GM19025 (cell line): Measurements from ENCODE around the gene CEP350.
"Not testable (repeated sequence)": the region's sequence is repeated elsewhere in the genome, so short reads cannot be mapped to it uniquely, and the experiment has no call there.

Experiments used
- ATAC-seq: cut with Tn5 transposase; IDR thresholded peaks from one replicate; pipeline ENCODE4 v1.9.1; 2021; ENCODE audit warnings: mild to moderate bottlenecking, low read depth, moderate library complexity; ENCODE audit not compliant: unreplicated experiment

Gene CEP350

DNA sequence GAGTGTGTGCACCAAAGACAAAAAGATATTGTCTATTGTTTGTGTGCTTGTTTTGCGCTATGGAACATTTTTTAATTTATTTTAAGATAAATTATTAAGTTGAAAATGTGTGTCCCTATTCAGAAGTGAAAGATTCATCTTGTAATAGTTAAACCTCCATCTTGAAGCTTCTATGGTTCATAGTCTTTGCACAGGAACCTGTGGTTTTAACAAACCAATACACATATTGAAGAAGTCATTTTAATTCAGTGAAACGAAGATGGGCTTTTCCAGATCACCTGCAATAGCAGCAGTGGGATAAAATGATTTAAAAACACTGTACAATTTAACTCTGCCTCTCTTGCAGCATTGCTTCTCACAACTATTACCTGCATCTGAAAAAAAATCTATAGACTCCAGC is 157.5 kb downstream of the CEP350 start:
- no peak for ATAC-seq

DNA sequence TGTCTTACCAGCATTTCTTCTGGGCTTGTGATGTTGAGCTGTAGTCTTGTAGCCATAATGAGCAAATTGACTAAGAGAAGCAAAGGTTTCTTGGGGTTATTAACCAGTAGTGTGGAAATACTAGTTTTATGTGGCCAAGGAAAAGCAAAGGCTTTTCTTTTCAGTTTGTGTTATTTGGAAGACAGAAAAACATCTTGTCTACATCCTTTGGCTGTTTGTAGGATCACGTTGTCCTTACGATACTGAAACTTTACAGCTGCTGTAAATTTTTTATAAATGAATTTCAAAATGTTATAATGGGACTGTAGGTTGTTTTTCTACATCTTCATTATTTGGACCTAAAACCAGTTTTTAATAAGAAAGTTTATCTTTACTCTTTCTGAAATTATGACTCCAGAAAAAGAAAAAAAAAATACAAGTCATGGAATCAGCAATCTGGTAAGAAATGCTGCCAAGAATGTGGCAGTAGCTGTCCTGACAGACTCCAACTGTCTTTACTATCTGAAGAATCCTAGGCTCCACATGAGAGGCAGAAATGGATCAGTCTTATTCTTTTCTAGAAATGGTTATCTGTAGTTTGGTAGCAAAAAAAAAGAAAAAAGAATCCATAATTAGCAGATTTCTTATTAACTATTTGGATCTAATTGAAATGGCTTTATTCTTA is 158.5 kb downstream of the CEP350 start:
- no peak for ATAC-seq

- ATAC-seq = no peak
Measured at GRCh38 chr1:180114396-180114945, 159.9 kb downstream of the CEP350 start.

GRCh38 chr1:180116964-180117763 is 162.6 kb downstream of the CEP350 start:
- ATAC-seq = no peak

DNA sequence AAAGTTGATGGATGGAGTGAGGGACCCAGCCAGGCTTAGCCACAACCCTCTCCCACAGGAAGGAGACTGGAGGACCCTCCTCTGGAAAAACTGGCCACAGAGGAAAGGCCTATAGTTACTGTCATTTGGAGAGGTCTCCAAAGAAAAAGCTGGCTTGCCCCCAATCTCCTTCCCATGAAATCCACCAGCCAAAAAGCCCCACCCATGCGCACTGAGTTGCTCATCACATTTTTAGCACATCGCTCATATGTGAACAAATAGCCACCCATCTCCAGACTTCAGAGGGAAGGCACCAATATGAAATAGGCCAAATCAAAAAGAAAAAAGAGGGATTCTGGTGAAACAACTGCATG is 163.1 kb downstream of the CEP350 start:
- no peak for ATAC-seq

GRCh38 chr1:180119837-180120236 is 165.2 kb downstream of the CEP350 start:
- ATAC-seq = no peak

DNA sequence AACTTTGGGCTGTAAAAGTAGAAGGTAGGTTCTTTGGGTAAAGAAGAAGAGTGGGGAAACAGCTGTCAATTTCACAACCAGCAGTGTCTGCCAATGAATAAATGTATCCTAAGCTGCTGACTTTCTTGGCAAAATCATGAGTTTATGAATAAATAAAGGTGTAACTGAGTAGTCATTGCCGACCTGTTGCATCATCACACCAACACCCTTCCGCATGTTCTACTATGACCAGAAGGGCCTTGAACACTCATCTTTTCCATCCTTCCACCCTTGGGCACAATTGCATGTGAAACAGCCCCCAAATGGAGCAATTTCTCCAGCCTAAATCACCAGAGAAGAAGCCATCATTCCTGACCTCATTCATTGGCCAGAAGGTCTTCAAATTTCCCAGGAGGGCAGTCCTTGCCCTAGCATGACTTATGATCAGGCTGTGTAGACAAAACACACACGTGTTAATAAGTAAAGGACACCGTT is 168.9 kb downstream of the CEP350 start:
- ATAC-seq = no peak

GRCh38 chr1:180130651-180131050 is 176.0 kb downstream of the CEP350 start:
- ATAC-seq = no peak

DNA sequence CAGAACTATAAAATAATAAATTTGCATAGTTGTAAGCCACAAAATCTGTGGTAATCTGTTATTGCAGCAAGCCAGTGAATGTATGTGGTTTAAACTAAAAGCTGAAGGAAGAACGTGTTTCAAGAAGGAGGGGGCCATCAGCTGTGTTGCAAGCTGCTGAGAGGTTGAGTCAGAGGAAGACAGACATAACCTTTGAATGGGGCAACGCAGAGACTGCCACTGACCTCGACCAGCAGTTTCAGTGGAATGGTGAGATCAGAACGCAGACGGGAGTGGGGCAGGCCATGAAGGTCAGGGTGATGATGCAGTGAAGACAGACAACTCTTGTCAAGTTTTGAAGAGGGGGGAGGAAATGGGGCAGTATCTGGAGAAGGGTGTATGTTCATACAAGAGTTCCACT is 176.9 kb downstream of the CEP350 start:
- ATAC-seq = no peak

GRCh38 chr1:180133193-180133592 is 178.6 kb downstream of the CEP350 start:
- no peak for ATAC-seq

DNA sequence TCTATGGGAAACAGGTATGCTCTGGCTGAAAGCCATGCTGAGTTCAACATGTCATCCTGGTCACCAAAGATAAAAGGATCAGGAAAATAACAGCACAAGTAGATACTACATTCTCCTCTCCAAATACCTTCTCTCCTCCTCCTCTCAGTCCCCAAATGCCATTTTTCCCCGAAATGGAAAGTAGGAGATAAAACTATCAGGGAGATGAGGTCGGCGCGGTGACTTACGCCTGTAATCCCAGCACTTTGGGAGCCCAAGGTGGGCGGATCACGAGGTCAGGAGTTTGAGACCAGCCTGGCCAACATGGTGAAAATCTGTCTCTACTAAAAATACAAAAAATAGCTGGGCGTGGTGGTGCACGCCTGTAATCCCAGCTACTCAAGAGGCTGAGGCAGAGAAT is 179.1 kb downstream of the CEP350 start:
- ATAC-seq = not testable (repeated sequence)

GRCh38 chr1:180135535-180135934 is 180.9 kb downstream of the CEP350 start:
- ATAC-seq = no peak

GRCh38 chr1:180136331-180136967 is 181.8 kb downstream of the CEP350 start:
- ATAC-seq = no peak

DNA sequence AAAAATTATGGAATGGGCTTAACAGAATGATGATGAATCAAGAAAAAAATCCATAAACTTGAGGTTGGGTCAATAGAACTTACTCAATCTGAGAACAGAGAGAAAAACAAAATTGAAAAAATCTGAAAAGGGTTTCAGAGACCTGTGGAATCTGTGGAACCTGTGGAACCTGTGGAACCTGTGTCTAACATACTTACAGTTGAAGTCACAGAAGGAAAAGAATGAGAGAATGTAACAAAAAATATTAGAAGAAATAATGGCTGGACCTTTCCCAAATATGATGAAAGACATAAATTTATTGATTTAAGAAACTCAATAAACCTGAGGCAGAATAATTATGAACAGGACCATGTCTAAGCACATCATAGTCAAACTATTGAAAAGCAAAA is 182.4 kb downstream of the CEP350 start:
- ATAC-seq = no peak

GRCh38 chr1:180137776-180138175 is 183.2 kb downstream of the CEP350 start:
- no peak for ATAC-seq

DNA sequence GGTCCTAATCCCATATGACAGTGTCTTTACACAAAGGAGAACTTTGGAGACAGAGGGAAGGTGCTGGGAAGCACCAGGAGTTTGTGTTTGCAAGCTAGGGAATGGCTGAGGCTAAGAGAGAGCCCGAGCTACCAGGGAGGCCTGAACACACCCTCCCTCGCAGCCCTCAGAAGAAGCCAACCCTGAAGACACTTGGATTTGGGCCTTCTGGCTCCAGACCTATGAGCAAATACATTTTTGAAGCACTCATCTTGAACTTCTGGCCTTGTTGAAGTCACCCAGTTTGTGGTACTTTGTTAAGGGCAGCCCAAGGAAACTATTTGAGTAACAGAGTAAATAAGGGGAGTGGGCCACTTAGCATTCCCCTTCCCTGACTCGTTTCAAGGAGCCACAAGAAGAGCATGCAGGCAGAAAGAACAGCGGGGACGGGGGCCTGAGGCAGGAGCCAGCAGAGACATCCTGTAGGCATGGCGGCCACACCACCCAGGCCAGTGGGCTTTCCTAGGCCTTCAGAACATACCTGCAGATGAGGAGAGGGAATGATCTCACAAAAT is 186.8 kb downstream of the CEP350 start:
- no peak for ATAC-seq

DNA sequence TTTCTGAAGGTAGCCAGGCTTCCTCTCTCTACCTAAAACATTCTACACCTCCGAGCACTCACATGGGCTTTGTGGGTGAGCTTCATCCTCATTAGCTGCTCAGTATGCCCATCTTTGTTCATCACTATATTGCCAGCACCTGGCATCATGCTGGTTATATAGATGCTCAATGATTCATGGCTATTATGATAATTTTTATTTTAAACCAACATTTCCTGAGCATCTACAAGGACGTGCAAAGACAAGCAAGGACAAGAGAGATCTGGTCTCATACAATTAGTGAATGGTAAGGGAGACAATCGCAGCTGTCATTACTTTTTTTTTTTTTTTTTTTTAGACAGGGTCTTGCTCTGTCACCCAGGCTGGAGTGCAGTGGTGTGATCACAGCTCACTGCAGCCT is 188.7 kb downstream of the CEP350 start:
- no peak for ATAC-seq

DNA sequence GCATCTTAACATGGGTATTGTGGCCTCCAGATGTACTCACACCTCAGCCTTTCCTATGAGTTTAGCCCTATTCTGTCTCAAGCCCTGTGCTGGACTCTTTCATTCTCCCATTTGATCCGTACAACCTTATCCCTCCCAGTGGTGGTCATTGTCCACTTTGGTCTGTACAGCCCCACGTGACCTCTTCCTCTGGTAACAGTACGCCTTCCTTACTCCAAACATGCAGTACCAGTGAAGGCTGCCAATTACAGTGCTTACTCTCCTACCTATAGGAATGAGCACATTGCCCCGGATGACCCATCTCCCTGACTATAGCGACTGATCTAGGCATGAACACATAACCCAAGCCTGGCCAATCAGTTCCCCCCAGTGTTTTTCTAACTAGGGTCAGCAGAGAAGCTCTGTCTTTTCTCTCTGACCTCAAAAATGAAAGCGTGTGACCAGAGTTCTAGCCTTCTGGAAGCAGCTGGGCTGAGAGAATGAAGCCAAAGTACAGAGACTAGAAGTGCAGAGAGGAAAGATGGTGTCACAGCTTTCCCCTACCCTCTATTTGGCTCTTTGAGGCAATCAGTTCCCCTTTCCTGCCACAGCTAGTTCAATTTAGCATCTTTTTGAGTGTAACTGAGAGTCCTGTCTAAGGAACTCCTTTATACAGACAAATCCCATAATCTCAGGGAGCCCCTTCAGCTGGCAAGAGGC is 190.2 kb downstream of the CEP350 start:
- no peak for ATAC-seq

DNA sequence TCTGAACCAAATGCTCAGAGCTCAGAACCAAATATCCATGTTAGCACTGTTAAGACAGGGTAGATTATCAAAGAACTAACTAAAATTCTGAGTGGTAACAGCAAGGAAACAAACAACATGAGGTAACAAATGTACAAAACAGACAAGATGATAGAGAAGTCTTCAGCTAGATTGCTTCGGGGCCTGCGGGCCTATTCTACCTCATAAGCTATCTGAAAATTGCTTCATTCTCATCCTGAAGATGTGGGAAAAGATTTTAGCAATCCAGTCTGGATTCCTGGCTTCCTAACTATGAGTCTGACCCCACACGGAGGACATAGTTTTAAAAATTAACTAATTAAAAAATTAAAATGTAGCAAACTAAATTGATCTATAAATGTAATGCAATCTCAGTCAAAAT is 190.8 kb downstream of the CEP350 start:
- no peak for ATAC-seq

GRCh38 chr1:180150982-180151381 is 196.4 kb downstream of the CEP350 start:
- no peak for ATAC-seq
